ENCODE measurements around the gene IFNGR1. TPM values are rescaled to one million over a fixed set of nuclear protein-coding genes. Genes with fewer than 3 reads are reported as not detected.

The IFNGR1 gene
- total RNA-seq, 4 donors from 2014 or later, result 104 to 261 (median 147) TPM

- no peak for DNase-seq (ENCODE audit: low spot score)
- no peak for ATAC-seq (ENCODE audit: low FRiP score)
- TF ChIP-seq, protein P1, sequence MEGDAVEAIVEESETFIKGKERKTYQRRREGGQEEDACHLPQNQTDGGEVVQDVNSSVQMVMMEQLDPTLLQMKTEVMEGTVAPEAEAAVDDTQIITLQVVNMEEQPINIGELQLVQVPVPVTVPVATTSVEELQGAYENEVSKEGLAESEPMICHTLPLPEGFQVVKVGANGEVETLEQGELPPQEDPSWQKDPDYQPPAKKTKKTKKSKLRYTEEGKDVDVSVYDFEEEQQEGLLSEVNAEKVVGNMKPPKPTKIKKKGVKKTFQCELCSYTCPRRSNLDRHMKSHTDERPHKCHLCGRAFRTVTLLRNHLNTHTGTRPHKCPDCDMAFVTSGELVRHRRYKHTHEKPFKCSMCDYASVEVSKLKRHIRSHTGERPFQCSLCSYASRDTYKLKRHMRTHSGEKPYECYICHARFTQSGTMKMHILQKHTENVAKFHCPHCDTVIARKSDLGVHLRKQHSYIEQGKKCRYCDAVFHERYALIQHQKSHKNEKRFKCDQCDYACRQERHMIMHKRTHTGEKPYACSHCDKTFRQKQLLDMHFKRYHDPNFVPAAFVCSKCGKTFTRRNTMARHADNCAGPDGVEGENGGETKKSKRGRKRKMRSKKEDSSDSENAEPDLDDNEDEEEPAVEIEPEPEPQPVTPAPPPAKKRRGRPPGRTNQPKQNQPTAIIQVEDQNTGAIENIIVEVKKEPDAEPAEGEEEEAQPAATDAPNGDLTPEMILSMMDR (IDR thresholded peaks at IDR 0.05), result no peak
Measured at GRCh38 chr6:137157601-137158000, 61.6 kb downstream of the IFNGR1 start.

DNA sequence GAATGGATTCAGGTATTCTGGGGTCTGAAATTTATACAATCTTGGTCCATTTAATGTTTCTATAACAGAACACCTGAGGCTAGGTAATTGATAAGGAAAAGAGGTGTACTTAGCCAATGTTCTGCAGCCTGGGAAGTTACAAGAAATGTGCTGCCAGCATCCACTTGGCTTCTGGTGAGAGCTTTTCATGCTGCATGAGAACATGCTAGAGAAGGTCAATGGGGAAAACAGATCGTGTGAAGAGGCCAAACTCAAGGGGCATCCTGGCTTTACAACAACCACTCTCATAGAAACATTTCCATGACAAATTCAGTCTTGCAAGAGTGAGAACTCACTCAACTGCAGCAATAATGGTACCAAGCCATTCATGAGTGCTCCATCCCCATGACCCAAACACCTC, 62.5 kb downstream of the IFNGR1 start:
- DNase-seq (ENCODE audit: low spot score) (no peak), ATAC-seq (ENCODE audit: low FRiP score) (no peak)
- TF ChIP-seq, protein P1 (IDR thresholded peaks at IDR 0.05), result no peak

DNA sequence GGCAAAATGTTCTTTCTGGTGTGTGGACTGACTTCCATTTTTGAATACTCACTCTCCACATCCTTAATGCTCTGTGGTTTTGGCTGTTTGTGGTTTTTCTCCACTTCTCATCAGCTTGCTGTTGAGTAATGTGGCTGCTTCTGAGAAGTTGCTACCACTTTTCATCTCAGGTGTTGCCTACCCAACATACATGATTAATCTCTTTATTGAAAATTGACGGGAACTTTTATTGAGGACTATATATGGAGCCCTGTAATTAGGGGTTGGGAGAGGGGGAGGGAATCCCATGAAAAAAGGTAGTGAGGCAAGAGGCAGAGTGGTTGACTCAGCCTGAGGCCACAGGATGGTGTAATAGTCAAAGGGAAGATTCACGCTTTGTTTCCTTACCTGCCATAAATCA, 63.4 kb downstream of the IFNGR1 start:
- ATAC-seq (ENCODE audit: low FRiP score) (no peak), DNase-seq (ENCODE audit: low spot score) (no peak)
- TF ChIP-seq, protein P1 (IDR thresholded peaks at IDR 0.05), result no peak

GRCh38 chr6:137150072-137150471, 69.1 kb downstream of the IFNGR1 start:
- ATAC-seq (ENCODE audit: low FRiP score), result no peak
- DNase-seq (ENCODE audit: low spot score), result no peak
- TF ChIP-seq, protein P1 (IDR thresholded peaks at IDR 0.05), result no peak

GRCh38 chr6:137149035-137149393, 70.2 kb downstream of the IFNGR1 start:
- ATAC-seq (ENCODE audit: low FRiP score) (peak; percentile 80), DNase-seq (ENCODE audit: low spot score) (no peak)
- TF ChIP-seq, protein P1 (IDR thresholded peaks at IDR 0.05), result no peak

DNA sequence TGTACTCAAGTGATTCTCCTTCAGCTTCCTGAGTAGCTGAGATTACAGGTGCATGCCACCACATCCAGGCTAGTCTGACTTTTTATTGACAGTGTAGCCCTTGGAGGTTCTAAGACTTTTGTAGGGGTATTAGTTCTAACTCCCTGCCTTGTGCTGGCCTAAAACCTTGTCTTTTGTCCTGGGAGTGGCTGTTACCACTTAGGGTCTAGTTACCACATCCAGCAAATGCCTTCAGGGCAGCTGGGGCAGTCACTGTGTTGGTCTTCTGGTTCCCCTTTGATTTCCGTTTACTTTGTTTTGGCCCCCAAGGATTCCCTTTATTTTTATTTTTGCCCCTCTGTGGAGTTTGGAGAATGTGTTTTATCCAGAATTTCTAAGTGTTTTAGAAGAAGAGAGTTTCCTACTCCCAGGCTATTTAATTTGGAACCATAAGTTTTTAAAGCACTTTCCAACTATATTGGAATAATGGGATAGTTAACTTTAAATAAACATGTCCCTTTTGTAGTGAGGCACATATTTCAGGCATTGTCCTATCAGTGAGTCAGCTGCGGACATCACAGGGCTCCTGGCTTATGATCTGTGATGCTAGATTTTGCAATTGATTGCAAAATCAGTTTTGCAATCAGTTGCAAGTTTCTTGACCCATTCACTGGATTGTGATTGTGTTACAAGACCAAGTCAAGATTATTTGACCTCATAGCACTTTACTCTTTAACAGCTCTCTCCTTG, 70.7 kb downstream of the IFNGR1 start:
- no peak for DNase-seq (ENCODE audit: low spot score)
- no peak for ATAC-seq (ENCODE audit: low FRiP score)
- TF ChIP-seq, protein P1 (IDR thresholded peaks at IDR 0.05), result no peak

Other genes starting within 250 kb of the IFNGR1 start
- gene IL20RA, start 174.4 kb downstream of the IFNGR1 start, total RNA-seq, result 1 to 10 TPM; 1.1 to 4.6 (median 1.4) TPM
- not detected for gene IL22RA2, start 45.7 kb downstream of the IFNGR1 start, total RNA-seq

Data from omental fat pad (tissue), 4 donors.